Measurements from ENCODE around the gene CLTB. TPM values are rescaled to one million over a fixed set of nuclear protein-coding genes. Genes with fewer than 3 reads are reported as not detected.
A peak's percentile ranks its signal among the peaks of the same experiment; 100 is the strongest.

The CLTB gene
- total RNA-seq, 4 donors from 2014 or later: 95.2 to 139 (median 112) TPM

DNA sequence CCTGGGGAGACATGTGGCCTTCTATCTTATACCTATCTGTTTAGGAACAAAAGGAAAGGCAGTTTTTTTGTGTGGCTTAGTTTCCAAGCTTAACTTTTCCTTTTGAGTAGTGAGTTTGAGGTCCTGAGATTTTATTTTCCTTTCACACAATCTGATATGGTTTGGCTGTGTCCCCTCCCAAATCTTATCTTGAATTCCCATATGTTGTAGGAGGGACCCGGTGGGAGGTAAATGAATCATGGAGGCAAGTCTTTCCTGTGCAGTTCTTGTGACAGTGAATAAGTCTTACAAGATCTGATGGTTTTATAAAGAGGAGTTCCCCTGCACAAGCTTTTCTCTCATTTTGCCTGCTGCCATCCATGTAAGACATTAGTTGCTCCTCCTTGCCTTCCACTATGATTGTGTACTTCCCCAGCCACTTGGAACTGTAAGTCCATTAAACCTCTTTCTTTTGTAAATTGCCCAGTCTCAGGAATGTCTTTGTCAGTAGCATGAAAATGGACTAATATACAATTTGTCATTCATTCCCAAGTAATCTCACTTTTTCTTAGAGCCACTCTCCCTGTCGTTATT lies 4.7 kb upstream of the CLTB start:
- intact Hi-C loops (cut with DNase I): no loop called here
- 82 to 90% methylated on average over 2 of the region's 2 CpGs for WGBS, 2 donors
- Histone ChIP-seq H3K4me3 (replicated peaks in 1 of 3) (no peak overlapping the region), H3K4me1 (peaks cover 4 to 6% of the 10 kb centered on the region in 2 donors), H3K27ac (no peak overlapping the region), H3K27me3 (no peaks in the 10 kb centered on the region), H3K36me3 (no peaks in the 10 kb centered on the region), H3K9me3 (no peaks in the 10 kb centered on the region)
- TF ChIP-seq, protein P1, sequence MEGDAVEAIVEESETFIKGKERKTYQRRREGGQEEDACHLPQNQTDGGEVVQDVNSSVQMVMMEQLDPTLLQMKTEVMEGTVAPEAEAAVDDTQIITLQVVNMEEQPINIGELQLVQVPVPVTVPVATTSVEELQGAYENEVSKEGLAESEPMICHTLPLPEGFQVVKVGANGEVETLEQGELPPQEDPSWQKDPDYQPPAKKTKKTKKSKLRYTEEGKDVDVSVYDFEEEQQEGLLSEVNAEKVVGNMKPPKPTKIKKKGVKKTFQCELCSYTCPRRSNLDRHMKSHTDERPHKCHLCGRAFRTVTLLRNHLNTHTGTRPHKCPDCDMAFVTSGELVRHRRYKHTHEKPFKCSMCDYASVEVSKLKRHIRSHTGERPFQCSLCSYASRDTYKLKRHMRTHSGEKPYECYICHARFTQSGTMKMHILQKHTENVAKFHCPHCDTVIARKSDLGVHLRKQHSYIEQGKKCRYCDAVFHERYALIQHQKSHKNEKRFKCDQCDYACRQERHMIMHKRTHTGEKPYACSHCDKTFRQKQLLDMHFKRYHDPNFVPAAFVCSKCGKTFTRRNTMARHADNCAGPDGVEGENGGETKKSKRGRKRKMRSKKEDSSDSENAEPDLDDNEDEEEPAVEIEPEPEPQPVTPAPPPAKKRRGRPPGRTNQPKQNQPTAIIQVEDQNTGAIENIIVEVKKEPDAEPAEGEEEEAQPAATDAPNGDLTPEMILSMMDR (IDR thresholded peaks at IDR 0.05): no peak
- no peak for TF ChIP-seq POLR2A (IDR thresholded peaks at IDR 0.05)
- DNase-seq: no peak

DNA sequence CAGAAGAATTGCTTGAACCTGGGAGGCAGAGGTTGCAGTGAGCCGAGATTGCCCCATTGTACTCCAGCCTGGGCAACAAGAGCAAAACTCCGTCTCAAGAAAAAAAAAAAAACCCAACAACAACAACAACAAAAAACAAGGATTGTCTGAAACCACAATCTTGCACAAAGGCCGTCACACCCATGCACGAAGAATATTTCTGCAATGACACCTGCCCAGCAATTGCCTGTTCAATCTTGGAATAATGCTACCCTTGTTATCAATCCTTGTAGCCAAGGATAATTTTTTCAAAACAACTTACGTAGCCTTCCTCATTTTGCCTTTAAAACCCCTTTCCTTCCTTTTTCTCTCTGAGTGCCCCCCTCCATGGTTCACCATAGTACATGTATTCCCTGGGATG lies 3.7 kb upstream of the CLTB start:
- 92% methylated on average over 5 of the region's 5 CpGs for WGBS, 2 donors
- Histone ChIP-seq H3K27me3 (no peaks in the 10 kb centered on the region), H3K27ac (no peak overlapping the region), H3K36me3 (no peaks in the 10 kb centered on the region), H3K9me3 (no peaks in the 10 kb centered on the region), H3K4me3 (replicated peaks in 1 of 3) (no peak overlapping the region), H3K4me1 (peaks cover 10 to 12% of the 10 kb centered on the region in 2 donors)
- intact Hi-C loops (cut with DNase I): no loop called here
- TF ChIP-seq POLR2A (IDR thresholded peaks at IDR 0.05): no peak
- TF ChIP-seq, protein P1 (IDR thresholded peaks at IDR 0.05): no peak
- DNase-seq: no peak

DNA sequence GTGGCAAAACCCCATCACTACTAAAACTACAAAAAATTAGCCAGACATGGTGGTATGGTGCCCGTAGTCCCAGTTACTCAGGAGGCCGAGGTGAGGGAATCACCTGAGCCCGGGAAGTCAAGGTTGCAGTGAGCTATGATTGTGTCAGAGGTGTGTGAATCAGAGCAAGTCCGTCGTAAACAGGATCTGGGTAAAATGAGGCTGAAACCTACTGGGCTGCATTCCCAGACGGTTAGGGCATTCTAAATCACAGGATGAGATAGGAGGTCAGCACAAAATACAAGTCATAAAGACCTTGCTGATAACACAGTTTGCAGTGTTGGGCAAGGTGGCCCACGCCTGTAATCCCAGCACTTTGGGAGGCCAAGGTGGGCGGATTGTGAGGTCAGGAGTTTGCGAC lies 1.9 kb upstream of the CLTB start:
- intact Hi-C loops (cut with DNase I): loop anchor here (5.0 kb wide), 3 partner anchors 124 to 239 kb away; no protein-coding TSS in a partner anchor
- Histone ChIP-seq H3K4me3 (replicated peaks in 1 of 3) (no peak overlapping the region), H3K36me3 (no peaks in the 10 kb centered on the region), H3K4me1 (peaks cover 17 to 30% of the 10 kb centered on the region in 2 donors), H3K27me3 (no peaks in the 10 kb centered on the region), H3K27ac (no peak overlapping the region), H3K9me3 (no peaks in the 10 kb centered on the region)
- TF ChIP-seq, protein P1 (IDR thresholded peaks at IDR 0.05): no peak
- TF ChIP-seq POLR2A (IDR thresholded peaks at IDR 0.05): no peak
- WGBS, 2 donors: 90 to 92% methylated on average over 9 of the region's 9 CpGs
- no peak for DNase-seq

DNA sequence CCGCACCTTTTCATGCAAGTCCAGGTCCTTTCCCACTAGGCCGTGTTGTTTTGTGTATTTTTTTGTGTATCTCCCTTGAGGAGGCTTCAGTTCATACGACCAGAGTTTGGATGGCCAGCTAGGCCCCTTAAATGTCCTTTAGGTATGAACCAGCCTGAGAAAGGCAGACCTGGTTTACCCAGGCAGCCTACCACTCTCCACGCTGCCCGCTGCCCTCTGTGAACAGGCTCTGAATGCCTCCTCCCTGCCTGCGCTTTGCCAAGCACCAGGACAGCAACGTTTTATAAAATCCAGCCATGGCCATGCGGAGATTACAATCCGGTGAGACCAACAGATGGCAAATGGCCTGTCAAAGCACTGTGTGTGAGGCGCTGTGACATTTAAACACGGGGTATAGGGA lies 626 bp upstream of the CLTB start:
- no peak for TF ChIP-seq POLR2A (IDR thresholded peaks at IDR 0.05)
- TF ChIP-seq, protein P1 (IDR thresholded peaks at IDR 0.05): no peak
- H3K9me3 ChIP-seq: no peaks in the 10 kb centered on the region
- H3K27me3 ChIP-seq: no peaks in the 10 kb centered on the region
- no peaks in the 10 kb centered on the region for H3K36me3 ChIP-seq
- H3K4me1 ChIP-seq: peaks cover 17 to 30% of the 10 kb centered on the region in 2 donors
- peak in 1 of 2 donors; percentile 14 for DNase-seq
- intact Hi-C loops (cut with DNase I): loop anchor here (5.0 kb wide), 3 partner anchors 125 to 240 kb away; no protein-coding TSS in a partner anchor
- peak overlapping the region in 1 of 3 donors; percentile 88 for H3K4me3 ChIP-seq (replicated peaks in 1 of 3)
- 82 to 88% methylated on average over 11 of the region's 11 CpGs for WGBS, 2 donors
- peak overlapping the region in 2 of 3 donors; percentile 18 to 50 for H3K27ac ChIP-seq

DNA sequence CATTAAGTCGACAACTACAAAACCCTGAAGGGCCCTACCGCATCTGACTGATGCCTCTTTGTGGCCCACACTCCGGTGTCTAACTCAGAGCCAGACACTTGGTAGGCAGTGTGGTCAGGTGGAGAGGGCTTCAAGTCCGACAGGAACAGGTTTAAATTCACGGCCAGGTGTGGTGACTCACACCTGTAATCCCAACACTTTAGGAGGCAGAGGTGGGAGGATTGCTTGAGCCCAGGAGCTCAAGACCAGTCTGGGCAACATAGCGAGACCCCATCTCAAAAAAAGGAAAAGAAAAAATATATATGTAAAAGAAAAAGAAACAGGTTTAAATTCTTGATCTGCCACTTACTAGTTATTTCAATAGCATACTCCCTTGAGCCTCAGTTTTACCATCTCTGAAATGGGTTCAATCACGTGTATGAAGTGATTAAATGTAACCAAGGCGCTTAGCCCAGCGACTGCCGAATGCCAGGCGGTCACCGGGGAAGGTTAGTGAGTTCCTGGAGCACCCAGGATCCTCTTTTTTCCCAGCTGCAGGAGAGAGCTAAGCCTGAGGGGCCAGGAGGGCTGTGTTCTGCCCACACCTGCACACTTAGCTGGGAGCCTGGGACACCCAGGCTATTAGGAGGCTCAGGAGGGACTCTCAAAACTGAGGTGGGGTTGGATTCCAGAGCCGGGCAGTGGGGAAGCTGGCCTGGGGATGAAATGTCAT lies 943 bp downstream of the CLTB start:
- 66 to 68% methylated on average over 13 of the region's 13 CpGs for WGBS, 2 donors
- peaks cover 17 to 30% of the 10 kb centered on the region in 2 donors for H3K4me1 ChIP-seq
- peak overlapping the region; percentile 75 to 87 (median 77) for H3K27ac ChIP-seq
- DNase-seq: no peak
- TF ChIP-seq, protein P1 (IDR thresholded peaks at IDR 0.05): no peak
- no peak for TF ChIP-seq POLR2A (IDR thresholded peaks at IDR 0.05)
- H3K36me3 ChIP-seq: no peaks in the 10 kb centered on the region
- intact Hi-C loops (cut with DNase I): loop anchor here (5.0 kb wide), 3 partner anchors 127 to 242 kb away; no protein-coding TSS in a partner anchor
- no peaks in the 10 kb centered on the region for H3K9me3 ChIP-seq
- no peaks in the 10 kb centered on the region for H3K27me3 ChIP-seq
- peak overlapping the region; percentile 34 to 93 (median 88) for H3K4me3 ChIP-seq (replicated peaks in 1 of 3)

Data from thyroid gland (tissue), 4 donors.